Activated B cell treated with CpG ODN at 0.5 μM for 24 hours (primary cell): ENCODE measurements around the gene ZNF687. TPM values are rescaled to one million over a fixed set of nuclear protein-coding genes. Genes with fewer than 3 reads are reported as not detected.

Experiments
- ATAC-seq: fragments of 200-7000 bp; cut with Tn5 transposase; one replicate; pipeline ENCODE4 v1.10.0; 2021; ENCODE audit warnings: low read depth, mild to moderate bottlenecking, moderate library complexity
- CTCF ChIA-PET: fragments of 350-600 bp; sonication (Branson Sonifier 250); formaldehyde crosslinking; loops from one replicate; lab custom pipeline; 2021; ENCODE audit warnings: antibody characterized with exemption; lab: Charles Lee
- POLR2A ChIA-PET: fragments of 350-600 bp; sonication (Branson Sonifier 250); formaldehyde crosslinking; loops from one replicate; lab custom pipeline; 2021; ENCODE audit warnings: antibody characterized with exemption; lab: Charles Lee
- DNase-seq: peaks from one replicate; pipeline ENCODE4 v3.0.0; 2022
- H3K27ac Mint-ChIP-seq: one replicate; pipeline ENCODE4 v1.8.0; 2020; ENCODE audit warnings: mixed read lengths
- H3K27me3 Mint-ChIP-seq: one replicate; pipeline ENCODE4 v1.8.0; 2021; ENCODE audit warnings: mixed read lengths
- H3K36me3 Mint-ChIP-seq: one replicate; pipeline ENCODE4 v1.8.0; 2021; ENCODE audit warnings: low read depth, mixed read lengths
- H3K4me1 Mint-ChIP-seq: one replicate; pipeline ENCODE4 v1.8.0; 2021; ENCODE audit warnings: mixed read lengths
- H3K4me3 Mint-ChIP-seq: one replicate; pipeline ENCODE4 v1.8.0; 2020; ENCODE audit warnings: mild to moderate bottlenecking, mixed read lengths
- H3K9me3 Mint-ChIP-seq: one replicate; pipeline ENCODE4 v1.8.0; 2020; ENCODE audit warnings: mixed read lengths
- intact Hi-C: fragments of 100-400 bp; cut with micrococcal nuclease; formaldehyde crosslinking; loops from one replicate; pipeline ENCODE4 v1.15.1; 2024
- total RNA-seq: library from RNA; stranded (reverse); gene quantifications from 2 replicates; pipeline ENCODE4 v1.2.3, GENCODE V29; 2022
- TF ChIP-seq, protein P1 (sequence below): fragments of 200-600 bp; IDR thresholded peaks from one replicate; pipeline ENCODE4 v1.8.0; 2022; ENCODE audit warnings: antibody characterized with exemption, mild to moderate bottlenecking

Gene ZNF687
- total RNA-seq, 1 donor from 2014 or later = 40.3 TPM

DNA sequence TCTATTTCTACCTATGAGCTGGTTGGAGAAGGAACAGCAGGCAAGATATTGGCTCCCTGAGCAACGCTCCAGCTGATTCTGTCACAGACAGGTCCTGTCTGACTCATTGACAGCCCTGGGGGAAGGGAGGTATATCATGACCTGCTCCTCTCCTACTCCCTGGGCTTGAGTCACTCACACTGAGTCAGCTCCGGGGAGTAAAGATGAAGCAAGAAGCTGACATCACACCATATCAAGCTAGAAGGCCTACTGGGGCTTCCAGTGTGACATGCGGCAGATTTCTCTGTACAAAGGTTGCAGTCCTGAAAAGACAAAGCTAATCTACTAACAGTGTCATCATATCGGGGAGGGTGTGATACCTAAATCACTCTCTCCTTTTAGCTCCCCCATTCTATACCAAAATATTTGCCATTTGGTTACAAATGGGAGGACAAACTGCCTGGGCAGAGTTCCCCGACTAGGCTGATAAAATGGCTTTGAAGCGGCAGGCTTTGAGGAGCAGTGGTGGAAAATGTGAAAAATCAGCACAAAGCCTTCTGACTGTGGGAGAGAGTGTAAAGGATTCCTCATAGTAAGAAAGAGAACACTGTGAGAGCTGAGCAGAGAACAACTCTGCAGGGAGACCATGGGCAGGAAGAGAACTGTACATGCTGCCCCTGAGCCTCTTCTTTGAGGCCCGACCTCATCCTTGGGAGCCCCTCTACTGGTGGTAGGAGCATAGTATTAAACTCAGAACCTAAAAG lies 29.7 kb downstream of the ZNF687 start:
- no peaks in the 10 kb centered on the region for H3K27me3 Mint-ChIP-seq
- ATAC-seq (peak; percentile 98), DNase-seq (no peak)
- CTCF ChIA-PET = interaction anchor here (2.8 to 3.1 kb wide), 2 partner anchors 11 to 29 kb away, joined by 14 to 16 read pairs; no protein-coding TSS in a partner anchor
- intact Hi-C loops = no loop called here
- H3K36me3 Mint-ChIP-seq = peaks cover 93% of the 10 kb centered on the region
- TF ChIP-seq, protein P1, sequence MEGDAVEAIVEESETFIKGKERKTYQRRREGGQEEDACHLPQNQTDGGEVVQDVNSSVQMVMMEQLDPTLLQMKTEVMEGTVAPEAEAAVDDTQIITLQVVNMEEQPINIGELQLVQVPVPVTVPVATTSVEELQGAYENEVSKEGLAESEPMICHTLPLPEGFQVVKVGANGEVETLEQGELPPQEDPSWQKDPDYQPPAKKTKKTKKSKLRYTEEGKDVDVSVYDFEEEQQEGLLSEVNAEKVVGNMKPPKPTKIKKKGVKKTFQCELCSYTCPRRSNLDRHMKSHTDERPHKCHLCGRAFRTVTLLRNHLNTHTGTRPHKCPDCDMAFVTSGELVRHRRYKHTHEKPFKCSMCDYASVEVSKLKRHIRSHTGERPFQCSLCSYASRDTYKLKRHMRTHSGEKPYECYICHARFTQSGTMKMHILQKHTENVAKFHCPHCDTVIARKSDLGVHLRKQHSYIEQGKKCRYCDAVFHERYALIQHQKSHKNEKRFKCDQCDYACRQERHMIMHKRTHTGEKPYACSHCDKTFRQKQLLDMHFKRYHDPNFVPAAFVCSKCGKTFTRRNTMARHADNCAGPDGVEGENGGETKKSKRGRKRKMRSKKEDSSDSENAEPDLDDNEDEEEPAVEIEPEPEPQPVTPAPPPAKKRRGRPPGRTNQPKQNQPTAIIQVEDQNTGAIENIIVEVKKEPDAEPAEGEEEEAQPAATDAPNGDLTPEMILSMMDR = no peak
- no peak overlapping the region for H3K4me3 Mint-ChIP-seq
- H3K4me1 Mint-ChIP-seq = peaks cover 21% of the 10 kb centered on the region
- H3K9me3 Mint-ChIP-seq = no peaks in the 10 kb centered on the region
- H3K27ac Mint-ChIP-seq = peak overlapping the region; percentile 19
- POLR2A ChIA-PET = interaction anchor here (1.1 to 2.1 kb wide), 5 partner anchors 16 to 88 kb away, joined by 3 to 11 read pairs (median 4); partner anchors contain the start of genes PI4KB, PSMB4 and PSMD4

DNA sequence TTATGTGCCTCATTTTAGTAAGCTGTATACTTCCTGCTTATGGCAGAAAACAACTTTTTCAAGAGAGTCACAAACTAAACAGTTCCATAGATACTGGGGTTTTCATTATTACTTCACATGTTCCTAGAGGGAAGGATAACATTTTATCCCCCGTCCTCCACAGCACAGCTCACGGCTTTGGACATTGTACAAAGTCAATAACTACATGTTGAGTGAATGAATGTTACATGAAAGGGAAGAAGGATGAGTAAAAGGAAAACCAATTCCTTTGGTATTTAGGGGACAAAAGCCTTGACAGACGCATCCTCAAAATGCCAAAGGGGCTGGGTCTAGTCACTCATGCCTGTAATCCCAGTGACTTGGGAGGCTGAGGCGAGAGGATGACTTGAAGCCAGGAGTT lies 30.3 kb downstream of the ZNF687 start:
- ChIA-PET POLR2A (interaction anchor here (1.1 to 1.8 kb wide), 4 partner anchors 17 to 87 kb away, joined by 3 to 7 read pairs (median 4); partner anchors contain the start of genes PSMB4 and PSMD4), CTCF (interaction anchor here (3.1 kb wide), 1 partner anchor 28 kb away, joined by 14 read pairs; no protein-coding TSS in a partner anchor)
- H3K9me3 Mint-ChIP-seq = no peaks in the 10 kb centered on the region
- H3K27me3 Mint-ChIP-seq = no peaks in the 10 kb centered on the region
- H3K4me1 Mint-ChIP-seq = peaks cover 21% of the 10 kb centered on the region
- TF ChIP-seq, protein P1 = no peak
- no peak overlapping the region for H3K27ac Mint-ChIP-seq
- H3K36me3 Mint-ChIP-seq = peaks cover 88% of the 10 kb centered on the region
- intact Hi-C loops = no loop called here
- H3K4me3 Mint-ChIP-seq = no peak overlapping the region
- DNase-seq (no peak), ATAC-seq (no peak)

DNA sequence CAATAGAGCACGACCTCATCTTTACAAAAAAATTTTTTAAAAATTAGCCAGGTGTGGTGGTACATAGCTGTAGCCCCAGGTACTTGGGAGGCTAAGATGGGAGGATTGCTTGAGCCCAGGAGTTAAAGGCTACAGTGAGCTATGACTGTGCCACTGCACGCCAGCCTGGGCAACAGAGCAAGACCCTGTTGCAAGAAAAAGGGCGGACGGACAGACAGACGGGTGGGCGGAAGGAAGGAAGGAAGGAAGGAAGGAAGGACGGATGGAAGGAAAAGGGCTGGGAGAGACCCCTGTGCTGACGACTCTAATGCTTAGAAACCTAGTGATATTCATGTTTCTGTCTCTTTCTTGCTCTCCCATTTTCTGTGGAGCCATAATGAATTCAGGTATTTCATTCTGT lies 30.7 kb downstream of the ZNF687 start:
- ChIA-PET CTCF (interaction anchor here (1.1 kb wide), 1 partner anchor 28 kb away, joined by 5 read pairs; no protein-coding TSS in a partner anchor), POLR2A (interaction anchor here (1.1 to 1.8 kb wide), 3 partner anchors 17 to 87 kb away, joined by 3 to 7 read pairs (median 5); partner anchors contain the start of gene PSMB4)
- ATAC-seq (no peak), DNase-seq (no peak)
- no peak overlapping the region for H3K4me3 Mint-ChIP-seq
- H3K27ac Mint-ChIP-seq = no peak overlapping the region
- TF ChIP-seq, protein P1 = no peak
- H3K9me3 Mint-ChIP-seq = no peaks in the 10 kb centered on the region
- peaks cover 21% of the 10 kb centered on the region for H3K4me1 Mint-ChIP-seq
- no peaks in the 10 kb centered on the region for H3K27me3 Mint-ChIP-seq
- intact Hi-C loops = no loop called here
- peaks cover 87% of the 10 kb centered on the region for H3K36me3 Mint-ChIP-seq

DNA sequence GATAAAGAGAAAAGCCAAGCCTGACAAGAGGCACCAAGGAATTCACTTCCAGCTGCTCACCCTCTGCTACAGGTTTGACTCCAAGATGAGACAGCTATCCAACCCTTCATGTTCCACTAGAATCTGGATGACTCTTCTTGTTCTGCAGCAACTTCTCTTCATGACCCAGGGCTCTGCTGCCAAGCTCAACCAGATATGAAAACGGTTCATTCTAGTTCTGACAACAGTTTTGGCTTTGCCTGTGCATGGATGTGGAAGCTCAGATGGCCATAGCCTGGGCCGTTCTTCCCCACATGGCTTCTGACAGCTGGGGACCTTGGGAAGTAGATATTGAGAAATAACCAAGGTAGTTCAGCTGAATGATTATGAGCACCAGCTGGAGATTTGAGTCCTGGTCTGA lies 31.4 kb downstream of the ZNF687 start:
- Mint-ChIP-seq H3K36me3 (peaks cover 81% of the 10 kb centered on the region), H3K4me3 (no peak overlapping the region), H3K27ac (no peak overlapping the region), H3K4me1 (peaks cover 21% of the 10 kb centered on the region), H3K27me3 (no peaks in the 10 kb centered on the region), H3K9me3 (no peaks in the 10 kb centered on the region)
- no peak for DNase-seq
- POLR2A ChIA-PET = interaction anchor here (1.8 kb wide), 1 partner anchor 86 kb away, joined by 3 read pairs; the partner anchor contains the start of gene PSMB4
- no peak for ATAC-seq
- TF ChIP-seq, protein P1 = no peak
- CTCF ChIA-PET = interaction anchor here (1.0 to 1.1 kb wide), 2 partner anchors 27 to 523 kb away, joined by 3 to 5 read pairs; no protein-coding TSS in a partner anchor
- intact Hi-C loops = no loop called here
